Tibial nerve (tissue), 4 donors: ENCODE data around the gene PPP1R16B. TPM values are rescaled to one million over a fixed set of nuclear protein-coding genes. Genes with fewer than 3 reads are reported as not detected.

Source experiments
- DNase-seq, 2 donors: peaks; one replicate each; pipeline ENCODE4 v3.0.0-alpha.2; 2019; ENCODE audit warnings: low spot score in 2 of 2
- H3K27ac ChIP-seq, 4 donors: fragments of 200-600 bp; sonication (generic) in 3 of 4; one replicate each; pipeline ENCODE4 v1.5.1; 2017 to 2019; ENCODE audit warnings: mild to moderate bottlenecking in 1 of 4
- H3K27me3 ChIP-seq, 2 donors: fragments of 200-600 bp; sonication (generic) in 1 of 2; one replicate each; pipeline versions ENCODE4 v1.5.1 to v1.6.0; 2017 to 2019
- H3K36me3 ChIP-seq, 3 donors: fragments of 200-600 bp; sonication (generic); one replicate each; pipeline ENCODE4 v1.5.1; 2018 to 2019
- H3K4me1 ChIP-seq, 4 donors: fragments of 200-600 bp; sonication (generic) in 3 of 4; one replicate each; pipeline ENCODE4 v1.5.1; 2017 to 2019
- H3K4me3 ChIP-seq, 4 donors: fragments of 200-600 bp; sonication (generic) in 3 of 4; one replicate each; pipeline ENCODE4 v1.5.1; 2017 to 2019; ENCODE audit warnings: mild to moderate bottlenecking in 1 of 4, moderate library complexity in 1 of 4
- H3K9me3 ChIP-seq, 4 donors: fragments of 200-600 bp; sonication (generic) in 3 of 4; one replicate each; pipeline ENCODE4 v1.5.1; 2017 to 2019
- CTCF ChIP-seq, 5 experiments: fragments of 200-600 bp in 3 of 5; fragments of 450-650 bp in 2 of 5; sonication (generic) in 3 of 5; IDR thresholded peaks; one replicate each; pipeline ENCODE4 v1.5.1; 2016 to 2019; ENCODE audit warnings: antibody characterized with exemption in 5 of 5, mild to moderate bottlenecking in 3 of 5, moderate library complexity in 2 of 5
- EP300 ChIP-seq, 2 donors: sonication (generic); formaldehyde crosslinking; IDR thresholded peaks; one replicate each; pipeline ENCODE4 v1.6.1; 2017; ENCODE audit warnings: antibody characterized with exemption in 2 of 2, mild to moderate bottlenecking in 1 of 2
- POLR2A ChIP-seq, 2 donors: fragments of 450-650 bp; IDR thresholded peaks; one replicate each; pipeline ENCODE4 v1.6.1; 2017; ENCODE audit warnings: antibody characterized with exemption in 2 of 2, mild to moderate bottlenecking in 2 of 2, moderate library complexity in 2 of 2
- WGBS, 2 donors: methylation state at CpG; one replicate each; pipeline ENCODE4 v1.1.5; 2018; 5-methylcytosine and 5-hydroxymethylcytosine counted together
- total RNA-seq, 4 donors: library from RNA; depleted of rRNA; stranded (reverse); fragments of >200 nt; gene quantifications; one replicate each; pipeline ENCODE4 v1.1.0, GENCODE V29; 2016

Gene PPP1R16B
- total RNA-seq, 4 donors from 2014 or later = 2.1 to 5.7 (median 4.6) TPM

GRCh38 chr20:38883981-38884733 lies 78.7 kb downstream of the PPP1R16B start:
- no peaks in the 10 kb centered on the region for H3K9me3 ChIP-seq
- H3K36me3 ChIP-seq = no peaks in the 10 kb centered on the region
- peaks cover 0 to 5% (median 0%) of the 10 kb centered on the region in 4 donors for H3K4me1 ChIP-seq
- H3K27ac ChIP-seq = no peak overlapping the region
- no peak for DNase-seq
- 83 to 88% methylated on average over 13 of the region's 13 CpGs for WGBS, 2 donors
- TF ChIP-seq CTCF (IDR thresholded peaks at IDR 0.05) (no peak), POLR2A (IDR thresholded peaks at IDR 0.05) (no peak), EP300 (IDR thresholded peaks at IDR 0.05) (no peak)
- no peaks in the 10 kb centered on the region for H3K27me3 ChIP-seq
- H3K4me3 ChIP-seq = no peak overlapping the region

DNA sequence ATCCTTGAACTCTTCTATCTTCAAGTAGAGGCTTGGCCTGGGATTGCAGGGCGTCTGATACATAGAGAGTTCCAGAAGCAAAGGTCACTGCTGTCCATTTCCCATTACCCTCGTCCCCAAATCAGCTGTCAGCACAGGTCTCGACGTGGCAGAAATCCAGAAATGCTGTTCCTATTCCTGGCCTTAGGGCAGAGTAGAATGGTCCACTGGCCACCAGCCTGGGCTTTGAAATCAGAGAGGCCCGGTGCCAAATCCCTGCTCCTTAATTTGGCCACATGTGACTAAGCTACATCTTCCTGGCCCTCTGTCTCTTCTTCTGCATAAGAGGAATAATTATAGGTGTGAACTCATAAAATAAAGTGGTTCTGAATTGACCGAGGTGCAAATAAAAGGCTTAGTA lies 79.9 kb downstream of the PPP1R16B start:
- no peaks in the 10 kb centered on the region for H3K27me3 ChIP-seq
- TF ChIP-seq CTCF (IDR thresholded peaks at IDR 0.05) = no peak
- TF ChIP-seq EP300 (IDR thresholded peaks at IDR 0.05) = no peak
- no peak for TF ChIP-seq POLR2A (IDR thresholded peaks at IDR 0.05)

DNA sequence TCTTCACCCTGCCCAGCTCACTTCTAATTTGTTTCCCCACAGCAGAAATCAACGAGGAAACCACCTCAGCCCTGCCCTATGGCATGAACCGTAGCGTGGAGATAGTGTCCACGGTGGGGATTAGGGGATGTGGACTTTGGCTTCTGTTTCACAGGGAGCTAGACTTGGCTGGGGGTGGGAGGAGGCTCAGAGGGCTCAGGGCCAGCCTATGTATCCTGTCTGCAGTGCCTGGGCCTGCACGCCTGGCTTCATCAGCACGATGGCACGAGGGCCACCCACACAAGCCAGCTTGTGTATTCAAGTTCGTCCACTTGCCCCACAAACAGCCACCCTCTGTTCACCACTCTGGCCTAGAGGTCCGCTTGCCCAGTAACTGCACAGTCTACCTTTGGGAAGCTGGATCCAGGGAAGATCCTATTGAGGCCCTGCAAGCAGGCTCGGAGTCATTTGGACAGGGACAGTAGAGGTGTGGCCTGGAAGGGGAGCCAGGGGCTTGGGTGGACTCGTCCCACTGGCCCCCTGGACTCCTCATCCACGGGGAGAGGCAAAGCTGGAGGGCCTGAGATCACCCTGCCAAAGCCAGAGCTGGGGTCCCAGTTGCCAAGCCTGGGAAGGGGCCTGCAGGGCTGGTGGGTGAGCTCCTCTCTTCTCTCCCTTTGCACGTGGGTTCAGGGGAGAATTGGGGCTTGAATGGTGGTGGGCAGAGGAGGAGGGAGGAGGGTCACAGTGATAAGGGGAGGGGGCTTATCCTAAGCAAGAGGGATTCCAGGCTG lies 82.7 kb downstream of the PPP1R16B start:
- WGBS, 2 donors = 44 to 56% methylated on average over 13 of the region's 13 CpGs
- Histone ChIP-seq H3K4me3 (no peak overlapping the region), H3K27me3 (peaks cover 0 to 6% of the 10 kb centered on the region in 2 donors), H3K9me3 (no peaks in the 10 kb centered on the region), H3K4me1 (peaks cover 0 to 7% (median 0%) of the 10 kb centered on the region in 4 donors), H3K27ac (no peak overlapping the region), H3K36me3 (no peaks in the 10 kb centered on the region)
- TF ChIP-seq POLR2A (IDR thresholded peaks at IDR 0.05) = no peak
- DNase-seq = no peak

More for the DNA sequence above, 79.9 kb downstream of the PPP1R16B start:
- Histone ChIP-seq H3K4me3 (no peak overlapping the region), H3K36me3 (no peaks in the 10 kb centered on the region), H3K27ac (no peak overlapping the region), H3K9me3 (no peaks in the 10 kb centered on the region), H3K4me1 (peaks cover 0 to 5% (median 0%) of the 10 kb centered on the region in 4 donors)
- DNase-seq = no peak
- WGBS, 2 donors = 76 to 79% methylated on average over 6 of the region's 6 CpGs

GRCh38 chr20:38889050-38889449 lies 83.6 kb downstream of the PPP1R16B start:
- no peak for DNase-seq
- H3K27me3 ChIP-seq = peaks cover 0 to 14% of the 10 kb centered on the region in 2 donors
- 74 to 85% methylated on average over 2 of the region's 2 CpGs for WGBS, 2 donors

More at GRCh38 chr20:38889050-38889449, 83.6 kb downstream of the PPP1R16B start:
- H3K36me3 ChIP-seq = no peaks in the 10 kb centered on the region
- H3K27ac ChIP-seq = no peak overlapping the region
- H3K9me3 ChIP-seq = no peaks in the 10 kb centered on the region
- no peak overlapping the region for H3K4me3 ChIP-seq
- TF ChIP-seq CTCF (IDR thresholded peaks at IDR 0.05) = no peak
- no peak for TF ChIP-seq EP300 (IDR thresholded peaks at IDR 0.05)
- TF ChIP-seq POLR2A (IDR thresholded peaks at IDR 0.05) = no peak
- peaks cover 0 to 9% (median 3%) of the 10 kb centered on the region in 4 donors for H3K4me1 ChIP-seq
